GM23338 (cell line): Measurements from ENCODE around the gene UMODL1. TPM values are rescaled to one million over a fixed set of nuclear protein-coding genes. Genes with fewer than 3 reads are reported as not detected.

Experiments used
- ATAC-seq: fragments of 200-7000 bp; cut with Tn5 transposase; 3 replicates; pipeline ENCODE4 v1.9.1; 2020
- DNase-seq: peaks from one replicate; pipeline ENCODE4 v3.0.0-alpha.2; 2015; ENCODE audit warnings: low spot score
- H2AFZ ChIP-seq: fragments of 200-600 bp; sonication (generic); 2 replicates; pipeline ENCODE4 v1.8.0; 2016; ENCODE audit warnings: antibody characterized with exemption, mild to moderate bottlenecking, moderate library complexity
- H3F3A ChIP-seq: fragments of 200-600 bp; sonication (generic); replicated peaks from 2 replicates; pipeline ENCODE4 v1.8.0; 2017; ENCODE audit warnings: antibody characterized with exemption, mixed run types, low read depth
- H3K27ac ChIP-seq: fragments of 200-600 bp; sonication (generic); 2 replicates; pipeline ENCODE4 v1.6.1; 2016; ENCODE audit warnings: low read depth
- H3K27me3 ChIP-seq: fragments of 200-600 bp; sonication (generic); 2 replicates; pipeline ENCODE4 v1.8.0; 2016; ENCODE audit warnings: mild to moderate bottlenecking, mixed run types, moderate library complexity; ENCODE audit not compliant: insufficient read depth
- H3K36me3 ChIP-seq: fragments of 200-600 bp; sonication (generic); 2 replicates; pipeline ENCODE4 v1.8.0; 2016; ENCODE audit warnings: mild to moderate bottlenecking; ENCODE audit not compliant: insufficient read depth
- H3K4me1 ChIP-seq: fragments of 200-600 bp; sonication (generic); 2 replicates; pipeline ENCODE4 v1.8.0; 2016; ENCODE audit warnings: mild to moderate bottlenecking, moderate library complexity; ENCODE audit not compliant: insufficient read depth
- H3K4me2 ChIP-seq: fragments of 200-600 bp; sonication (generic); 2 replicates; pipeline ENCODE4 v1.7.1; 2017; ENCODE audit warnings: mixed run types
- H3K4me3 ChIP-seq: fragments of 200-600 bp; sonication (generic); 2 replicates; pipeline ENCODE4 v1.6.1; 2016; ENCODE audit warnings: mixed run types
- H3K79me2 ChIP-seq: fragments of 200-600 bp; sonication (generic); replicated peaks from 2 replicates; pipeline ENCODE4 v1.8.0; 2017; ENCODE audit warnings: mild to moderate bottlenecking; ENCODE audit not compliant: insufficient read depth
- H3K9me2 ChIP-seq: fragments of 200-600 bp; sonication (generic); 2 replicates; pipeline ENCODE4 v1.8.0; 2017; ENCODE audit not compliant: insufficient read depth
- H4K20me1 ChIP-seq: fragments of 200-600 bp; sonication (generic); replicated peaks from 2 replicates; pipeline ENCODE4 v1.8.0; 2017; ENCODE audit warnings: mild to moderate bottlenecking; ENCODE audit not compliant: insufficient read depth
- H3K27ac Mint-ChIP-seq: 2 replicates; pipeline ENCODE4 v1.8.0; 2020; ENCODE audit warnings: inconsistent platforms, mild to moderate bottlenecking, moderate library complexity, mixed read lengths
- H3K27me3 Mint-ChIP-seq: 3 replicates; pipeline ENCODE4 v1.8.0; 2022; ENCODE audit warnings: low read depth, mild to moderate bottlenecking, moderate library complexity, mixed read lengths, inconsistent platforms; ENCODE audit not compliant: insufficient read depth, poor library complexity
- H3K36me3 Mint-ChIP-seq: 3 replicates; pipeline ENCODE4 v1.8.0; 2021; ENCODE audit warnings: low read depth, mild to moderate bottlenecking, inconsistent platforms, moderate library complexity, mixed read lengths
- H3K4me1 Mint-ChIP-seq: 3 replicates; pipeline ENCODE4 v1.8.0; 2020; ENCODE audit warnings: mild to moderate bottlenecking, inconsistent platforms, mixed read lengths
- H3K4me3 Mint-ChIP-seq: 3 replicates; pipeline ENCODE4 v1.8.0; 2021; ENCODE audit warnings: moderate library complexity, mild to moderate bottlenecking, inconsistent platforms, mixed read lengths
- H3K9me3 Mint-ChIP-seq: 3 replicates; pipeline ENCODE4 v1.8.0; 2020; ENCODE audit warnings: moderate library complexity, mild to moderate bottlenecking, inconsistent platforms, mixed read lengths
- CREB1 ChIP-seq: fragments of 250-450 bp; sonication (Bioruptor Pico); IDR thresholded peaks from 2 replicates; pipeline ENCODE4 v1.5.0; 2020; ENCODE audit warnings: low read depth, mild to moderate bottlenecking, moderate library complexity
- ETS1 ChIP-seq: IDR thresholded peaks from 2 replicates; pipeline ENCODE4 v1.6.1; 2016; ENCODE audit warnings: antibody characterized with exemption
- EZH2 ChIP-seq: fragments of 200-600 bp; sonication (generic); IDR thresholded peaks from one replicate; pipeline ENCODE4 v1.8.0; 2017; ENCODE audit warnings: antibody characterized with exemption, mild to moderate bottlenecking, low read depth; ENCODE audit not compliant: unreplicated experiment
- EZH2phosphoT487 ChIP-seq: fragments of 200-600 bp; sonication (generic); IDR thresholded peaks from one replicate; pipeline ENCODE4 v1.8.1; 2018; ENCODE audit warnings: antibody characterized with exemption; ENCODE audit not compliant: unreplicated experiment
- JUNB ChIP-seq: IDR thresholded peaks from one replicate; pipeline ENCODE4 v1.6.1; 2016; ENCODE audit warnings: antibody characterized with exemption; ENCODE audit not compliant: unreplicated experiment
- NANOG ChIP-seq: IDR thresholded peaks from 2 replicates; pipeline ENCODE4 v1.6.1; 2016; ENCODE audit warnings: antibody characterized with exemption, borderline replicate concordance
- POLR2AphosphoS5 ChIP-seq: IDR thresholded peaks from 2 replicates; pipeline ENCODE4 v1.6.1; 2016; ENCODE audit warnings: antibody characterized with exemption, low read depth
- REST ChIP-seq: IDR thresholded peaks from one replicate; pipeline ENCODE4 v1.6.1; 2018; ENCODE audit warnings: antibody characterized with exemption; ENCODE audit not compliant: unreplicated experiment
- STAT1 ChIP-seq: IDR thresholded peaks from one replicate; pipeline ENCODE4 v1.6.1; 2016; ENCODE audit warnings: antibody characterized with exemption; ENCODE audit not compliant: unreplicated experiment
- ZNF114 ChIP-seq: fragments of 250-450 bp; sonication (Bioruptor Pico); IDR thresholded peaks from 2 replicates; pipeline ENCODE4 v1.5.0; 2020; ENCODE audit warnings: mild to moderate bottlenecking, moderate library complexity
- ZNF331 ChIP-seq: fragments of 250-450 bp; sonication (Bioruptor Pico); IDR thresholded peaks from 2 replicates; pipeline ENCODE4 v1.5.0; 2020; ENCODE audit warnings: low read depth, mild to moderate bottlenecking, moderate library complexity
- polyA plus RNA-seq: library from polyadenylated mRNA; unstranded; fragments of >200 nt; fragmentation: Nextera tagmentation; extraction: Ambion mirVana; gene quantifications from 2 replicates; pipeline ENCODE4 v1.2.1, GENCODE V29; 2016
- total RNA-seq: library from RNA; depleted of rRNA; stranded (reverse); fragments of >200 nt; shearing (Covaris generic); gene quantifications from 2 replicates; pipeline ENCODE4 v1.2.3, GENCODE V29; 2014
- TF ChIP-seq, protein P1 (sequence below): fragments of 250-450 bp; sonication (Bioruptor Pico); IDR thresholded peaks from 2 replicates; pipeline ENCODE4 v1.5.0; 2020; ENCODE audit warnings: mild to moderate bottlenecking, moderate library complexity
- TF ChIP-seq, protein P2 (sequence below), 2 experiments: fragments of 200-600 bp in 1 of 2; sonication (generic) in 1 of 2; conservative IDR thresholded peaks; 2 replicates each; pipeline versions ENCODE4 v1.5.1 to v1.6.1; 2016 to 2017; ENCODE audit warnings: antibody characterized with exemption in 2 of 2, low read depth in 2 of 2, mild to moderate bottlenecking in 2 of 2, moderate library complexity in 1 of 2

The UMODL1 gene
- total and polyA plus RNA-seq, 2 experiments from 2014 or later: not detected

DNA sequence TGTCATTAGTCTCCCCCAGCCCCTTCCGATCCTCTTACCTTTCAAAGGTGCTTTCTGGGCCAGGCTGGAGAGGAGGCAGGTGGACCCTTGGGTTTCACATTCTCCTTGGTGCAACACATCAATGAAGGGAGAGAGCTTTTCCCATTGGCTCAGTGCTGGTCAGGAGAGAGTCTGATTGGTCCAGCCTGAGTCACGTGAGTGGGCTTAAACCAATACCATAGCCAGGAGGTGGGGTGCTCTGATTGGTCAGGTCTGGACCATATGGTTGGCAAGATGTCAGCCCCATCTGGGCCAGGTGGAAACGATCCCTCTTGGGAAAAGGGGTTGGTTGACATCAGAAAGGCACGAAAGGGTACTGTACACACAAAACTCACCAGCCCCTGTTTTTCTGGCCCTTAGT lies 103.1 kb downstream of the UMODL1 start:
- no peak overlapping the region for H3K4me2 ChIP-seq
- H3K27me3 ChIP-seq: no peaks in the 10 kb centered on the region
- H3K27ac ChIP-seq: no peak overlapping the region
- no peaks in the 10 kb centered on the region for H3F3A ChIP-seq
- H3K79me2 ChIP-seq: no peaks in the 10 kb centered on the region
- peaks cover under 1% of the 10 kb centered on the region; the same call in 1 of the 3 replicates for H3K4me1 Mint-ChIP-seq
- no peaks in the 10 kb centered on the region for H3K4me1 ChIP-seq
- no peak overlapping the region for H2AFZ ChIP-seq
- ATAC-seq (no peak), DNase-seq (no peak)
- no peaks in the 10 kb centered on the region for H3K36me3 Mint-ChIP-seq
- no peaks in the 10 kb centered on the region for H3K9me2 ChIP-seq
- no peak overlapping the region for H3K4me3 Mint-ChIP-seq
- H3K36me3 ChIP-seq: no peaks in the 10 kb centered on the region
- no peak overlapping the region for H3K27ac Mint-ChIP-seq
- no peak overlapping the region for H3K4me3 ChIP-seq
- TF ChIP-seq EZH2: no peak
- TF ChIP-seq REST: no peak
- no peak for TF ChIP-seq STAT1
- no peak for TF ChIP-seq NANOG
- TF ChIP-seq ETS1: no peak
- TF ChIP-seq EZH2phosphoT487: no peak
- TF ChIP-seq, protein P1, sequence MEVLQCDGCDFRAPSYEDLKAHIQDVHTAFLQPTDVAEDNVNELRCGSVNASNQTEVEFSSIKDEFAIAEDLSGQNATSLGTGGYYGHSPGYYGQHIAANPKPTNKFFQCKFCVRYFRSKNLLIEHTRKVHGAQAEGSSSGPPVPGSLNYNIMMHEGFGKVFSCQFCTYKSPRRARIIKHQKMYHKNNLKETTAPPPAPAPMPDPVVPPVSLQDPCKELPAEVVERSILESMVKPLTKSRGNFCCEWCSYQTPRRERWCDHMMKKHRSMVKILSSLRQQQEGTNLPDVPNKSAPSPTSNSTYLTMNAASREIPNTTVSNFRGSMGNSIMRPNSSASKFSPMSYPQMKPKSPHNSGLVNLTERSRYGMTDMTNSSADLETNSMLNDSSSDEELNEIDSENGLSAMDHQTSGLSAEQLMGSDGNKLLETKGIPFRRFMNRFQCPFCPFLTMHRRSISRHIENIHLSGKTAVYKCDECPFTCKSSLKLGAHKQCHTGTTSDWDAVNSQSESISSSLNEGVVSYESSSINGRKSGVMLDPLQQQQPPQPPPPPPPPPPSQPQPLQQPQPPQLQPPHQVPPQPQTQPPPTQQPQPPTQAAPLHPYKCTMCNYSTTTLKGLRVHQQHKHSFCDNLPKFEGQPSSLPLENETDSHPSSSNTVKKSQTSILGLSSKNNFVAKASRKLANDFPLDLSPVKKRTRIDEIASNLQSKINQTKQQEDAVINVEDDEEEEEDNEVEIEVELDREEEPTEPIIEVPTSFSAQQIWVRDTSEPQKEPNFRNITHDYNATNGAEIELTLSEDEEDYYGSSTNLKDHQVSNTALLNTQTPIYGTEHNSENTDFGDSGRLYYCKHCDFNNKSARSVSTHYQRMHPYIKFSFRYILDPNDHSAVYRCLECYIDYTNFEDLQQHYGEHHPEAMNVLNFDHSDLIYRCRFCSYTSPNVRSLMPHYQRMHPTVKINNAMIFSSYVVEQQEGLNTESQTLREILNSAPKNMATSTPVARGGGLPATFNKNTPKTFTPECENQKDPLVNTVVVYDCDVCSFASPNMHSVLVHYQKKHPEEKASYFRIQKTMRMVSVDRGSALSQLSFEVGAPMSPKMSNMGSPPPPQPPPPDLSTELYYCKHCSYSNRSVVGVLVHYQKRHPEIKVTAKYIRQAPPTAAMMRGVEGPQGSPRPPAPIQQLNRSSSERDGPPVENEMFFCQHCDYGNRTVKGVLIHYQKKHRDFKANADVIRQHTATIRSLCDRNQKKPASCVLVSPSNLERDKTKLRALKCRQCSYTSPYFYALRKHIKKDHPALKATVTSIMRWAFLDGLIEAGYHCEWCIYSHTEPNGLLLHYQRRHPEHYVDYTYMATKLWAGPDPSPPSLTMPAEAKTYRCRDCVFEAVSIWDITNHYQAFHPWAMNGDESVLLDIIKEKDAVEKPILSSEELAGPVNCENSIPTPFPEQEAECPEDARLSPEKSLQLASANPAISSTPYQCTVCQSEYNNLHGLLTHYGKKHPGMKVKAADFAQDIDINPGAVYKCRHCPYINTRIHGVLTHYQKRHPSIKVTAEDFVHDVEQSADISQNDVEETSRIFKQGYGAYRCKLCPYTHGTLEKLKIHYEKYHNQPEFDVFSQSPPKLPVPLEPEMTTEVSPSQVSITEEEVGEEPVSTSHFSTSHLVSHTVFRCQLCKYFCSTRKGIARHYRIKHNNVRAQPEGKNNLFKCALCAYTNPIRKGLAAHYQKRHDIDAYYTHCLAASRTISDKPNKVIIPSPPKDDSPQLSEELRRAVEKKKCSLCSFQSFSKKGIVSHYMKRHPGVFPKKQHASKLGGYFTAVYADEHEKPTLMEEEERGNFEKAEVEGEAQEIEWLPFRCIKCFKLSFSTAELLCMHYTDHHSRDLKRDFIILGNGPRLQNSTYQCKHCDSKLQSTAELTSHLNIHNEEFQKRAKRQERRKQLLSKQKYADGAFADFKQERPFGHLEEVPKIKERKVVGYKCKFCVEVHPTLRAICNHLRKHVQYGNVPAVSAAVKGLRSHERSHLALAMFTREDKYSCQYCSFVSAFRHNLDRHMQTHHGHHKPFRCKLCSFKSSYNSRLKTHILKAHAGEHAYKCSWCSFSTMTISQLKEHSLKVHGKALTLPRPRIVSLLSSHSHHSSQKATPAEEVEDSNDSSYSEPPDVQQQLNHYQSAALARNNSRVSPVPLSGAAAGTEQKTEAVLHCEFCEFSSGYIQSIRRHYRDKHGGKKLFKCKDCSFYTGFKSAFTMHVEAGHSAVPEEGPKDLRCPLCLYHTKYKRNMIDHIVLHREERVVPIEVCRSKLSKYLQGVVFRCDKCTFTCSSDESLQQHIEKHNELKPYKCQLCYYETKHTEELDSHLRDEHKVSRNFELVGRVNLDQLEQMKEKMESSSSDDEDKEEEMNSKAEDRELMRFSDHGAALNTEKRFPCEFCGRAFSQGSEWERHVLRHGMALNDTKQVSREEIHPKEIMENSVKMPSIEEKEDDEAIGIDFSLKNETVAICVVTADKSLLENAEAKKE (CRISPR knock-in tag): no peak
- TF ChIP-seq JUNB: no peak
- no peak for TF ChIP-seq CREB1
- TF ChIP-seq ZNF331 (CRISPR knock-in tag): no peak
- TF ChIP-seq ZNF114 (CRISPR knock-in tag): no peak
- TF ChIP-seq, protein P2, sequence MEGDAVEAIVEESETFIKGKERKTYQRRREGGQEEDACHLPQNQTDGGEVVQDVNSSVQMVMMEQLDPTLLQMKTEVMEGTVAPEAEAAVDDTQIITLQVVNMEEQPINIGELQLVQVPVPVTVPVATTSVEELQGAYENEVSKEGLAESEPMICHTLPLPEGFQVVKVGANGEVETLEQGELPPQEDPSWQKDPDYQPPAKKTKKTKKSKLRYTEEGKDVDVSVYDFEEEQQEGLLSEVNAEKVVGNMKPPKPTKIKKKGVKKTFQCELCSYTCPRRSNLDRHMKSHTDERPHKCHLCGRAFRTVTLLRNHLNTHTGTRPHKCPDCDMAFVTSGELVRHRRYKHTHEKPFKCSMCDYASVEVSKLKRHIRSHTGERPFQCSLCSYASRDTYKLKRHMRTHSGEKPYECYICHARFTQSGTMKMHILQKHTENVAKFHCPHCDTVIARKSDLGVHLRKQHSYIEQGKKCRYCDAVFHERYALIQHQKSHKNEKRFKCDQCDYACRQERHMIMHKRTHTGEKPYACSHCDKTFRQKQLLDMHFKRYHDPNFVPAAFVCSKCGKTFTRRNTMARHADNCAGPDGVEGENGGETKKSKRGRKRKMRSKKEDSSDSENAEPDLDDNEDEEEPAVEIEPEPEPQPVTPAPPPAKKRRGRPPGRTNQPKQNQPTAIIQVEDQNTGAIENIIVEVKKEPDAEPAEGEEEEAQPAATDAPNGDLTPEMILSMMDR (conservative IDR thresholded peaks at IDR 0.05; ENCODE audit: low read depth in 2 of 2): no peak
- no peak for TF ChIP-seq POLR2AphosphoS5
- peaks cover 2% of the 10 kb centered on the region for H3K27me3 Mint-ChIP-seq
- H3K9me3 Mint-ChIP-seq: no peaks in the 10 kb centered on the region
- H4K20me1 ChIP-seq: no peaks in the 10 kb centered on the region
